ENCODE data around the gene CARMIL1.
A peak's percentile ranks its signal among the peaks of the same experiment; 100 is the strongest.

CARMIL1 gene

GRCh38 chr6:25392372-25392771, 113.2 kb downstream of the CARMIL1 start:
- H3K4me2 ChIP-seq = no peak overlapping the region
- peaks cover 14% of the 10 kb centered on the region; the same call in 1 of the 2 replicates for H3K4me1 ChIP-seq
- no peak for TF ChIP-seq Cebpa-rat (IDR thresholded peaks at IDR 0.05)

DNA sequence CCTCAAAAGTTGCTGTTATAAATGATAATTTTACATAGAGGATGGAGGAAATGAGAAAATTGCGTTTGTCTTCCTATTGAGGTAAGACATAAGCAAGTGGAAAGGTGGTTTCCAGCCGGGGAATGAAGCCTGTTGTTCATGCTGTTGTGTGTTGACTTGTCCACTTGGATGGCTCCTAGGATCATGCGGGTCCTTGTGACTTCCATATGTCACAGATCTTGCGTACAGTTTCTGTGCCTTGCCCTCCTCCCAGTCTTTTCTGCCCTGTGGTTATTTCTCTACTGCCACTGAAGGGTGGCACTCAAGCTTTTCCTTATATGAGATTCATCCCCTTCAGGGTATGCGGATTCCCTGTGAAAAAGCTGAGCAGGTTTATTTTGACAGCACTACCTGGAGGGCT, 116.6 kb downstream of the CARMIL1 start:
- TF ChIP-seq Cebpa-rat (IDR thresholded peaks at IDR 0.05) = no peak
- no peaks in the 10 kb centered on the region for H3K27me3 ChIP-seq
- H4K20me1 ChIP-seq = no peaks in the 10 kb centered on the region
- no peak overlapping the region for H3K9ac ChIP-seq
- H3K4me2 ChIP-seq = no peak overlapping the region
- H3K27ac ChIP-seq = no peak overlapping the region
- no peaks in the 10 kb centered on the region for H3K9me3 ChIP-seq
- H3K36me3 ChIP-seq = no peaks in the 10 kb centered on the region
- no peaks in the 10 kb centered on the region for H3K4me1 ChIP-seq
- no peak overlapping the region for H3K4me3 ChIP-seq

More at GRCh38 chr6:25392372-25392771, 113.2 kb downstream of the CARMIL1 start:
- no peaks in the 10 kb centered on the region for H3K9me3 ChIP-seq
- no peak overlapping the region for H3K9ac ChIP-seq
- H3K36me3 ChIP-seq = no peaks in the 10 kb centered on the region
- no peak overlapping the region for H3K4me3 ChIP-seq
- no peaks in the 10 kb centered on the region for H3K27me3 ChIP-seq
- H4K20me1 ChIP-seq = no peaks in the 10 kb centered on the region
- H3K27ac ChIP-seq = no peak overlapping the region

DNA sequence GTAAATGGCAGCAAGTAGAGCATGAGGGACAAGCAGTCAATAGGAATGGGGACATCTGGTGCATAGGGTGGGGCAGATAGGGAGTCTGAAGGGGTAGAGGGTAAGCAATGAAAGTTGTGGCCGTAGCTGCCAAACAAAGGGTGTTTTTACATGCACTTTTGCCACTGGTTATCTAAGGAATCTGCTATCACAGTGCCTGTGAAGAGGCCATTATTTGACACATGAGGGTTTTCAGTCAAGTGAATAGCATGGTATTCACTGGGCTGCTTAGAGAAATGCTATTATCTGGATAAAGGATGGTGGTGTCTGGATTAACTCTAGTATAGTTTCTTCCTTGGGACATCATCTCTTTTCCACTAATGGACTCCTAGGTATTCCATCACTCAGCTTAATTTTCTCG, 118.2 kb downstream of the CARMIL1 start:
- no peaks in the 10 kb centered on the region for H3K9me3 ChIP-seq
- no peak for TF ChIP-seq Cebpa-rat (IDR thresholded peaks at IDR 0.05)
- H3K9ac ChIP-seq = no peak overlapping the region
- no peaks in the 10 kb centered on the region for H4K20me1 ChIP-seq
- no peaks in the 10 kb centered on the region for H3K4me1 ChIP-seq
- H3K4me3 ChIP-seq = no peak overlapping the region
- no peaks in the 10 kb centered on the region for H3K27me3 ChIP-seq
- H3K27ac ChIP-seq = no peak overlapping the region
- H3K36me3 ChIP-seq = no peaks in the 10 kb centered on the region
- no peak overlapping the region for H3K4me2 ChIP-seq

- Histone ChIP-seq H3K4me2 (no peak overlapping the region), H3K27ac (no peak overlapping the region), H3K9ac (no peak overlapping the region), H3K36me3 (no peaks in the 10 kb centered on the region), H3K4me3 (no peak overlapping the region), H3K4me1 (peaks cover 10% of the 10 kb centered on the region), H3K9me3 (no peaks in the 10 kb centered on the region), H4K20me1 (no peaks in the 10 kb centered on the region), H3K27me3 (no peaks in the 10 kb centered on the region)
- TF ChIP-seq Cebpa-rat (IDR thresholded peaks at IDR 0.05) = no peak
Observed at GRCh38 chr6:25399885-25400284, 120.7 kb downstream of the CARMIL1 start.

DNA sequence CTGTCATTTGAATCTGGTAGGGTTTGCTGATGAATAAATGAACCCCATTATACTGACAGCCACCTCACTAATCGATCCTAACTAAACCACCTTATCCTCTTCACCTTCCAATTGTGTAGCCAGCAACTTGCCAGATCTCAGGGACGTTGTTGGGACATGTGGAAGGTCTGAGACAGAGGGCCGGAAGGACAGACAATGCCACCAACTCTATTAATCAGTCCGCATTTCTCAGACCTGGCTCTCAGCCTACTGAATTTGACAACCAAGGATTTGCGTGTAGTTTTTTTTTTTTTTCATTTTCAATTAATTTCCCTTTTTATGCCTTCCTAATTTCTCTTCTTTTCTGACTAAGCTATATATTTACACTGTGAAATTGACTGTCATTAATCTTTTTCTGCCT, 122.5 kb downstream of the CARMIL1 start:
- no peaks in the 10 kb centered on the region for H4K20me1 ChIP-seq
- no peak overlapping the region for H3K4me3 ChIP-seq
- no peak for TF ChIP-seq Cebpa-rat (IDR thresholded peaks at IDR 0.05)
- no peaks in the 10 kb centered on the region for H3K27me3 ChIP-seq
- no peak overlapping the region for H3K9ac ChIP-seq
- H3K36me3 ChIP-seq = no peaks in the 10 kb centered on the region
- no peaks in the 10 kb centered on the region for H3K9me3 ChIP-seq
- no peak overlapping the region for H3K4me2 ChIP-seq
- peaks cover 24% of the 10 kb centered on the region for H3K4me1 ChIP-seq
- H3K27ac ChIP-seq = no peak overlapping the region

- H3K4me2 ChIP-seq = no peak overlapping the region
- no peaks in the 10 kb centered on the region for H3K27me3 ChIP-seq
Observed at GRCh38 chr6:25402125-25402524, 123.0 kb downstream of the CARMIL1 start.

DNA sequence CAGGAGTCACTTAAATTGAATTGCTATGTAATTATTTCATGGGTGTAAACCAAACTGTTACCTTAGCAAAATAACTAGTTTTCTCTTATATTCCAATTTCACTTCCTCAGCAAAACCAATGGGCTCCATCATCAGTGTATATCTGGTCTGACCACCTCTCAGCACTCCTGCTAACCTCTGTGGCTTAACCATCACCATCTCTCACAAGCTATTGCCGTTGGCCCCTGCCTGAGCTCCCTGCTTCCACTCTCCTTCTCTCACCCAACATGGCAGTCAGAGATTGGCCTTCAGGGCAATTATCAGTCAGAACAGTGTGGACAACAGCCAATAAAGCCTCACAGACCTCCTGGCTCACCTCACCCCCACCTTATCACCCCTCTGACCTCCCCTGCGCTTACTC, 124.0 kb downstream of the CARMIL1 start:
- Histone ChIP-seq H3K27me3 (no peaks in the 10 kb centered on the region), H3K9me3 (no peaks in the 10 kb centered on the region), H3K36me3 (no peaks in the 10 kb centered on the region), H3K4me1 (peaks cover 24% of the 10 kb centered on the region), H3K4me2 (no peak overlapping the region), H3K9ac (no peak overlapping the region), H3K4me3 (no peak overlapping the region), H3K27ac (no peak overlapping the region), H4K20me1 (no peaks in the 10 kb centered on the region)
- TF ChIP-seq Cebpa-rat (IDR thresholded peaks at IDR 0.05) = no peak

More at GRCh38 chr6:25402125-25402524, 123.0 kb downstream of the CARMIL1 start:
- H3K4me1 ChIP-seq = peaks cover 24% of the 10 kb centered on the region
- no peaks in the 10 kb centered on the region for H3K36me3 ChIP-seq
- H3K9ac ChIP-seq = no peak overlapping the region
- H3K27ac ChIP-seq = no peak overlapping the region
- H3K4me3 ChIP-seq = no peak overlapping the region
- no peaks in the 10 kb centered on the region for H3K9me3 ChIP-seq
- TF ChIP-seq Cebpa-rat (IDR thresholded peaks at IDR 0.05) = no peak
- H4K20me1 ChIP-seq = no peaks in the 10 kb centered on the region

DNA sequence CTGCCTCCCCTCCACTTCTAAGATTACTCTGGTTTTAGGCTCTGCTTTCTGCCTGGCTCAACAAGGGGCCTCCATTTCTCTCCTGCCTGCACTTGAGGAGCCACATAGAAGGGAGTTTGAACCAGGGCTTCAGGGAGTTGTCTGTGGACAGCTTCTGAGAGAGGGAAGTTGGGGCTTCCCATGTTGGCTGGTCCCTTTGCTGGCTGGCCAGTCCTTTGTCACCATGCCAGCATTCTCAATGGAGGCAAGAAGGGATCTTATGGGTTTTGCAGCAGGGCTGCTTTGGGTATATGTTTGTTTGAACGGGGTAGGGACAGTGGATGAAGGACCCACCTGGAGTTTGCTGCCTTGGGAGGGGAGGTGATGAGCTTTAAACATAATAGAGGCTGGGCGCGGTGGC, 124.9 kb downstream of the CARMIL1 start:
- no peaks in the 10 kb centered on the region for H4K20me1 ChIP-seq
- H3K4me3 ChIP-seq = no peak overlapping the region
- no peaks in the 10 kb centered on the region for H3K36me3 ChIP-seq
- H3K4me1 ChIP-seq = peaks cover 24% of the 10 kb centered on the region
- H3K27ac ChIP-seq = no peak overlapping the region
- no peaks in the 10 kb centered on the region for H3K27me3 ChIP-seq
- no peak for TF ChIP-seq Cebpa-rat (IDR thresholded peaks at IDR 0.05)
- peak overlapping the region; percentile 42; the same call in 1 of the 2 replicates for H3K4me2 ChIP-seq
- no peak overlapping the region for H3K9ac ChIP-seq
- H3K9me3 ChIP-seq = no peaks in the 10 kb centered on the region

- no peaks in the 10 kb centered on the region for H3K36me3 ChIP-seq
- no peaks in the 10 kb centered on the region for H3K9me3 ChIP-seq
- H3K4me3 ChIP-seq = no peak overlapping the region
- no peaks in the 10 kb centered on the region for H4K20me1 ChIP-seq
- H3K27me3 ChIP-seq = no peaks in the 10 kb centered on the region
- H3K4me1 ChIP-seq = peaks cover 24% of the 10 kb centered on the region
- H3K9ac ChIP-seq = no peak overlapping the region
- H3K4me2 ChIP-seq = peak overlapping the region; percentile 42
- H3K27ac ChIP-seq = peak overlapping the region; percentile 51; the same call in 1 of the 2 replicates
- TF ChIP-seq Cebpa-rat (IDR thresholded peaks at IDR 0.05) = no peak
Observed at GRCh38 chr6:25404693-25405169, 125.6 kb downstream of the CARMIL1 start.

DNA sequence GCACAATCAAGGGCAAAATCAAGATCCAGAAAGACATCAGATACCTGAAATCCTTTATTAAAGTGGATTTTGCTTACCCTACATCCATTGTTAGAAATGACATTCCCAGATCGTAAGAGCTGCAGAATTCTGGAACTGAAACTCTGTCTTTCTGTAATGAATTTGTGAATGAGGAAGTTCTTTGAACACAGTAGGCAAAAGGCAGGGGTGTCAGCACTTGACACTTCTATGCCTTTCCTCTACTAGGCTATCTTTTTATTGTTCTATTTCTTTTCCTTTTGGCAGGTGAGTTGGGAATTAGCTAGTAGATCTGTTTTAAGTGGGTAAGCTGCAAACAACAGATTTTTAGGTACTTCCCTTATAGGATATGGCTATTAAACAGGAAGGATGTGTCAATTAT, 126.3 kb downstream of the CARMIL1 start:
- no peaks in the 10 kb centered on the region for H4K20me1 ChIP-seq
- peak overlapping the region; percentile 42 for H3K4me2 ChIP-seq
- H3K4me3 ChIP-seq = no peak overlapping the region
- TF ChIP-seq Cebpa-rat (IDR thresholded peaks at IDR 0.05) = no peak
- H3K36me3 ChIP-seq = no peaks in the 10 kb centered on the region
- no peak overlapping the region for H3K27ac ChIP-seq
- no peak overlapping the region for H3K9ac ChIP-seq
- no peaks in the 10 kb centered on the region for H3K9me3 ChIP-seq
- H3K27me3 ChIP-seq = no peaks in the 10 kb centered on the region
- H3K4me1 ChIP-seq = peaks cover 24% of the 10 kb centered on the region

DNA sequence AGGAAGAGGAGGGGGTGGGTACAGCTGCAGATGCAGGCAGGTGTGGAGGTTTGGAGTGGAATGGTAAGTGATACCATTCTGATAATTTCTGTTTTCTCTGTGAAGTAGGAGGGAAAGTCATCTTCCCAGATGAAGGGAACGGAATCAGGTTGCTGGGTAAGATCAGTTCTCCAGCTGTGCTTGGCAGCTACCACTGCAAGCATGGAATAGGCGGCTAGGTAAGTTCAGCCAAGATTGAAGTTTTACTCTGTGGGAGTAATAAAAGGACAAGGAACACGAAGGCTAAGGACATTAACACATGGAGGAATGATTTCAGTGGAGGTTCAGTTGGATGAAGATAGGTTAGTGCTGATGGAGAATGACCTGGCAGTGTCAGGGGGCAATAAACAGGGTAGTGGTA, 128.3 kb downstream of the CARMIL1 start:
- no peaks in the 10 kb centered on the region for H3K36me3 ChIP-seq
- no peaks in the 10 kb centered on the region for H4K20me1 ChIP-seq
- no peak overlapping the region for H3K4me3 ChIP-seq
- H3K27me3 ChIP-seq = no peaks in the 10 kb centered on the region
- H3K4me2 ChIP-seq = no peak overlapping the region
- peaks cover 27% of the 10 kb centered on the region for H3K4me1 ChIP-seq
- H3K9me3 ChIP-seq = no peaks in the 10 kb centered on the region
- no peak for TF ChIP-seq Cebpa-rat (IDR thresholded peaks at IDR 0.05)
- no peak overlapping the region for H3K9ac ChIP-seq
- H3K27ac ChIP-seq = no peak overlapping the region
